H9 (cell line): ENCODE data around the gene TBC1D23. TPM values are rescaled to one million over a fixed set of nuclear protein-coding genes. Genes with fewer than 3 reads are reported as not detected.

Source experiments
- DNase-seq: peaks from one replicate; pipeline ENCODE4 v3.0.0-alpha.2; 2017
- H2AFZ ChIP-seq: one replicate; pipeline ENCODE4 v1.6.1; 2013; ENCODE audit warnings: mild to moderate bottlenecking, low read length, control low read depth, moderate library complexity
- H2AK5ac ChIP-seq: 2 replicates; pipeline ENCODE4 v1.6.1; 2013; ENCODE audit warnings: low read length, control low read depth, mixed read lengths; ENCODE audit not compliant: insufficient read length
- H2BK120ac ChIP-seq: one replicate; pipeline ENCODE4 v1.6.1; 2013; ENCODE audit warnings: low read depth, mild to moderate bottlenecking, low read length, control low read depth, inconsistent platforms; ENCODE audit not compliant: poor library complexity, severe bottlenecking
- H2BK12ac ChIP-seq: 2 replicates; pipeline ENCODE4 v1.6.1; 2013; ENCODE audit warnings: low read length, control low read depth, mixed read lengths, low read depth; ENCODE audit not compliant: insufficient read length
- H2BK15ac ChIP-seq: 2 replicates; pipeline ENCODE4 v1.6.1; 2013; ENCODE audit warnings: low read depth, low read length, control low read depth
- H2BK20ac ChIP-seq: one replicate; pipeline ENCODE4 v1.6.1; 2013; ENCODE audit warnings: low read depth, mild to moderate bottlenecking, low read length, control low read depth, inconsistent platforms; ENCODE audit not compliant: poor library complexity, severe bottlenecking
- H2BK5ac ChIP-seq: 2 replicates; pipeline ENCODE4 v1.6.1; 2013; ENCODE audit warnings: low read length, control low read depth, mixed read lengths; ENCODE audit not compliant: insufficient read length
- H3K14ac ChIP-seq: 2 replicates; pipeline ENCODE4 v1.6.1; 2013; ENCODE audit warnings: low read length, control low read depth; ENCODE audit not compliant: insufficient read depth
- H3K18ac ChIP-seq: 2 replicates; pipeline ENCODE4 v1.6.1; 2013; ENCODE audit warnings: low read depth, mild to moderate bottlenecking, mixed read lengths, low read length, control low read depth; ENCODE audit not compliant: insufficient read length
- H3K23ac ChIP-seq: 2 replicates; pipeline ENCODE4 v1.6.1; 2013; ENCODE audit warnings: low read length, control low read depth, mixed read lengths, low read depth; ENCODE audit not compliant: insufficient read length
- H3K23me2 ChIP-seq: 2 replicates; pipeline ENCODE4 v1.6.1; 2013; ENCODE audit warnings: low read depth, mild to moderate bottlenecking, mixed read lengths, low read length, control low read depth; ENCODE audit not compliant: insufficient read length, poor library complexity, severe bottlenecking
- H3K27ac ChIP-seq: 2 replicates; pipeline ENCODE4 v1.5.1; 2013; ENCODE audit warnings: low read length, control low read depth, mixed read lengths, low read depth; ENCODE audit not compliant: insufficient read length
- H3K27me3 ChIP-seq: 2 replicates; pipeline ENCODE4 v1.6.1; 2013; ENCODE audit warnings: low read length, control low read depth, inconsistent platforms; ENCODE audit not compliant: insufficient read depth
- H3K4ac ChIP-seq: 2 replicates; pipeline ENCODE4 v1.6.1; 2013; ENCODE audit warnings: low read depth, mild to moderate bottlenecking, control low read depth, inconsistent platforms, low read length, moderate library complexity
- H3K4me1 ChIP-seq: 2 replicates; pipeline ENCODE4 v1.6.1; 2013; ENCODE audit warnings: low read length, control low read depth, inconsistent platforms; ENCODE audit not compliant: insufficient read depth
- H3K4me2 ChIP-seq: 2 replicates; pipeline ENCODE4 v1.6.1; 2013; ENCODE audit warnings: low read length, control low read depth, mixed read lengths; ENCODE audit not compliant: insufficient read length, insufficient read depth
- H3K56ac ChIP-seq: 2 replicates; pipeline ENCODE4 v1.6.1; 2013; ENCODE audit warnings: low read depth, mild to moderate bottlenecking, mixed read lengths, low read length, control low read depth; ENCODE audit not compliant: insufficient read length
- H3K79me1 ChIP-seq: 2 replicates; pipeline ENCODE4 v1.6.1; 2013; ENCODE audit warnings: low read depth, mild to moderate bottlenecking, moderate library complexity, low read length, control low read depth, inconsistent platforms; ENCODE audit not compliant: insufficient read depth, poor library complexity, severe bottlenecking
- H3K79me2 ChIP-seq: 2 replicates; pipeline ENCODE4 v1.6.1; 2013; ENCODE audit warnings: low read length, control low read depth, inconsistent platforms; ENCODE audit not compliant: insufficient read depth
- H3K9ac ChIP-seq: 2 replicates; pipeline ENCODE4 v1.6.1; 2013; ENCODE audit warnings: low read length, control low read depth, mixed read lengths; ENCODE audit not compliant: insufficient read length; ENCODE audit errors: extremely low read depth
- H3K9me3 ChIP-seq: one replicate; pipeline ENCODE4 v1.6.1; 2013; ENCODE audit warnings: low read depth, low read length, inconsistent platforms; ENCODE audit not compliant: control insufficient read depth
- H3T11ph ChIP-seq: one replicate; pipeline ENCODE4 v1.6.1; 2013; ENCODE audit warnings: mild to moderate bottlenecking, low read length, control low read depth, inconsistent platforms
- H4K20me1 ChIP-seq: one replicate; pipeline ENCODE4 v1.6.1; 2013; ENCODE audit not compliant: control insufficient read depth, insufficient read length, insufficient read depth
- H4K5ac ChIP-seq: 2 replicates; pipeline ENCODE4 v1.6.1; 2013; ENCODE audit warnings: low read depth, mild to moderate bottlenecking, mixed read lengths, low read length, control low read depth; ENCODE audit not compliant: insufficient read length
- H4K8ac ChIP-seq: replicated peaks from 2 replicates; pipeline ENCODE4 v1.6.1; 2013; ENCODE audit warnings: low read length, control low read depth, mixed read lengths, low read depth; ENCODE audit not compliant: insufficient read length
- H4K91ac ChIP-seq: 2 replicates; pipeline ENCODE4 v1.6.1; 2013; ENCODE audit warnings: low read depth, mild to moderate bottlenecking, moderate library complexity, mixed read lengths, low read length, control low read depth; ENCODE audit not compliant: insufficient read length
- H3K27ac Mint-ChIP-seq, 3 experiments: 2 replicates in 2 of 3; 3 replicates in 1 of 3; pipeline ENCODE4 v1.8.0; 2020 to 2021; ENCODE audit warnings: mixed read lengths in 3 of 3, mild to moderate bottlenecking in 1 of 3, moderate library complexity in 1 of 3
- H3K27me3 Mint-ChIP-seq: 2 replicates; pipeline ENCODE4 v1.8.0; 2021; ENCODE audit warnings: low read depth, mild to moderate bottlenecking, moderate library complexity, mixed read lengths
- H3K36me3 Mint-ChIP-seq, 3 experiments: 2 replicates in 2 of 3; 3 replicates in 1 of 3; pipeline ENCODE4 v1.8.0; 2020 to 2021; ENCODE audit warnings: low read depth in 3 of 3, mixed read lengths in 3 of 3; ENCODE audit not compliant: insufficient read depth in 1 of 3
- H3K4me1 Mint-ChIP-seq, 2 experiments: 2 replicates each; pipeline ENCODE4 v1.8.0; 2020; ENCODE audit warnings: mixed read lengths in 2 of 2
- H3K4me3 Mint-ChIP-seq, 2 experiments: 2 replicates in 1 of 2; 3 replicates in 1 of 2; pipeline ENCODE4 v1.8.0; 2020 to 2021; ENCODE audit warnings: mild to moderate bottlenecking in 2 of 2, mixed read lengths in 2 of 2, moderate library complexity in 1 of 2
- H3K9me3 Mint-ChIP-seq, 2 experiments: 2 replicates in 1 of 2; 3 replicates in 1 of 2; pipeline ENCODE4 v1.8.0; 2020; ENCODE audit warnings: mild to moderate bottlenecking in 2 of 2, mixed read lengths in 2 of 2, moderate library complexity in 1 of 2
- total RNA-seq: library from RNA; stranded (reverse); gene quantifications from 2 replicates; pipeline ENCODE4 v1.2.1, GENCODE V29; 2021
- TF ChIP-seq, protein P1 (sequence below): fragments of 200-600 bp; sonication (generic); conservative IDR thresholded peaks from 3 replicates; pipeline ENCODE4 v1.8.0; 2021; ENCODE audit warnings: antibody characterized with exemption, mild to moderate bottlenecking

Gene TBC1D23
- total RNA-seq, 1 experiment from 2014 or later = 37.1 TPM

GRCh38 chr3:100333051-100333450 is 72.3 kb downstream of the TBC1D23 start:
- TF ChIP-seq, protein P1, sequence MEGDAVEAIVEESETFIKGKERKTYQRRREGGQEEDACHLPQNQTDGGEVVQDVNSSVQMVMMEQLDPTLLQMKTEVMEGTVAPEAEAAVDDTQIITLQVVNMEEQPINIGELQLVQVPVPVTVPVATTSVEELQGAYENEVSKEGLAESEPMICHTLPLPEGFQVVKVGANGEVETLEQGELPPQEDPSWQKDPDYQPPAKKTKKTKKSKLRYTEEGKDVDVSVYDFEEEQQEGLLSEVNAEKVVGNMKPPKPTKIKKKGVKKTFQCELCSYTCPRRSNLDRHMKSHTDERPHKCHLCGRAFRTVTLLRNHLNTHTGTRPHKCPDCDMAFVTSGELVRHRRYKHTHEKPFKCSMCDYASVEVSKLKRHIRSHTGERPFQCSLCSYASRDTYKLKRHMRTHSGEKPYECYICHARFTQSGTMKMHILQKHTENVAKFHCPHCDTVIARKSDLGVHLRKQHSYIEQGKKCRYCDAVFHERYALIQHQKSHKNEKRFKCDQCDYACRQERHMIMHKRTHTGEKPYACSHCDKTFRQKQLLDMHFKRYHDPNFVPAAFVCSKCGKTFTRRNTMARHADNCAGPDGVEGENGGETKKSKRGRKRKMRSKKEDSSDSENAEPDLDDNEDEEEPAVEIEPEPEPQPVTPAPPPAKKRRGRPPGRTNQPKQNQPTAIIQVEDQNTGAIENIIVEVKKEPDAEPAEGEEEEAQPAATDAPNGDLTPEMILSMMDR = no peak
- Histone ChIP-seq H3K4me1 (no peaks in the 10 kb centered on the region), H2BK12ac (no peak overlapping the region), H3K23ac (no peak overlapping the region), H3K4me2 (no peak overlapping the region), H3K27me3 (no peaks in the 10 kb centered on the region), H2AK5ac (no peak overlapping the region), H2BK120ac (no peak overlapping the region), H2BK20ac (no peak overlapping the region), H3K23me2 (peaks cover 5% of the 10 kb centered on the region), H2BK15ac (no peak overlapping the region), H3K27ac (no peak overlapping the region), H4K20me1 (no peaks in the 10 kb centered on the region), H3K4ac (no peak overlapping the region), H3K9ac (no peak overlapping the region), H3K9me3 (no peaks in the 10 kb centered on the region), H3T11ph (no peak overlapping the region), H3K18ac (no peak overlapping the region), H3K14ac (no peak overlapping the region), H3K79me1 (no peaks in the 10 kb centered on the region), H2BK5ac (no peak overlapping the region), H2AFZ (no peak overlapping the region), H4K91ac (no peak overlapping the region), H3K56ac (no peak overlapping the region), H4K5ac (no peak overlapping the region), H3K79me2 (no peaks in the 10 kb centered on the region), H4K8ac (no peak overlapping the region)
- peaks cover 16 to 17% of the 10 kb centered on the region in 2 experiments for H3K4me1 Mint-ChIP-seq
- peaks cover 0 to under 1% (median under 1%) of the 10 kb centered on the region in 3 experiments; a peak in 4 of 7 replicates for H3K36me3 Mint-ChIP-seq
- H3K9me3 Mint-ChIP-seq = peaks cover 0 to under 1% of the 10 kb centered on the region in 2 experiments; a peak in 1 of 5 replicates
- no peak overlapping the region for H3K4me3 Mint-ChIP-seq
- DNase-seq = no peak
- no peak overlapping the region for H3K27ac Mint-ChIP-seq
- peaks cover 11% of the 10 kb centered on the region for H3K27me3 Mint-ChIP-seq
